ENCODE results near the gene OTP. TPM values are rescaled to one million over a fixed set of nuclear protein-coding genes. Genes with fewer than 3 reads are reported as not detected.

The OTP gene
- total and polyA plus RNA-seq, 8 donors, result not detected

DNA sequence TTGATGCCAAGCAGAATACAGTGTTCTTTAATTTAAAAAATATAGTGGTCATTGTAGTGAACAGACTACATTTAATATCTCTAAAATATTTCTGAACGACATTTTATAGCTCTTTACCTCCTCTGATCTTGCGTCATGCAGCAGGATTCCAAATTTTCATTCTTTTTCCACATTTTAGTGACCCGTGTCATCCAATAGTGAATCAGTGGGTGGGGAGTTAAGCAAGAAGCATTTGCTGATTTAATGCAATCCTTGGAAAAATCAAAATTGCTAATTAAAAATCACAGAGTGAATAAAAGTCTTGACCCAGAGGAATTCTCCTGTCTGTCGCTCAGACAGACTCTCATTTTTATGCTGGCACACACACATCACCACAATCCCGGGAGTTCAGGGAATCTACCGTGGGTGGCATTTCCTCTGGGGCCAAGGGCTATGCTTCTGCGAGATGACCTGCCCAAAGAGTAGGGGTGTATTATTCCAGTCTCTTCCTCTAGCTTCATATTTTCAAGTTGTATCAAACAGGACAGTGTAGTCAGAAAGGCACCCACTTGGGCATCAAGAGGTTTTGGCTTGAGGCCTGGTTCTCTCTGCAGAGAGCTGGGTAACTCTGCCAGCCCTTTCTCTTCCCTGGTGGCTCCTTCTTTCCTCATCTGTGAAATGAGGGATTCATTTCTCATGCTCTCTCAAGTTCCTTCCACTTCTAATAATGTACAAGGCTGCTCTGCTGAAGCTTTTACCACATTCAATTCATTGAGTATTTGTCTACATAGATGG, 24.8 kb upstream of the OTP start:
- H3K27ac ChIP-seq, result no peak overlapping the region
- H3K36me3 ChIP-seq, result no peaks in the 10 kb centered on the region
- H3K27me3 ChIP-seq, result peaks cover 0 to 34% (median 0%) of the 10 kb centered on the region in 3 donors
- intact Hi-C loops (cut with DNase I; ENCODE audit: low total_unique reads), result no loop called here
- WGBS, 5 donors, result 66 to 82% (median 81%) methylated on average over 7 of the region's 7 CpGs
- H3K9me3 ChIP-seq, result no peaks in the 10 kb centered on the region
- H3K4me3 ChIP-seq, result no peak overlapping the region
- no peaks in the 10 kb centered on the region for H3K4me1 ChIP-seq
- DNase-seq, result no peak
- TF ChIP-seq CTCF (IDR thresholded peaks at IDR 0.05) (no peak), POLR2A (IDR thresholded peaks at IDR 0.05) (no peak), POLR2AphosphoS5 (IDR thresholded peaks at IDR 0.05) (no peak), EP300 (IDR thresholded peaks at IDR 0.05) (no peak)

DNA sequence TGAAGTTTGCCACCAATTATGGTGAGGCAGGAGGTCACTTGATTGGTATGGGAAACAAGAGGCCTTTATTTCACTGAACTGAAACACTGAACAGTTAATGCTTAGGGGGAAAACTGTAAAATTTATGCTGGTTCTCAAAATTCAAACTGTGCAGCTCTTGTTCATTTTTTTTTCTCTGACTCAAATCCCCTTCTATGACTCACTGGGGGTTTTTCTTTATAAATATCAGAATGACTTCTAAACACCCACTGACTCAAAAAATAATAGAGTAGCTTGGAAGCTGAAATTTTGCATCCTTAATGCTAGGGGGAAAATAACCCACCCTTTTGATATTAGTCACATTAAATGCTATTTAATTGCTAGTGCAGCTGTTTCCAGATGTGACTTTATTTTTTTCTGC, 24.1 kb upstream of the OTP start:
- TF ChIP-seq POLR2A (IDR thresholded peaks at IDR 0.05), result no peak
- TF ChIP-seq POLR2AphosphoS5 (IDR thresholded peaks at IDR 0.05), result no peak
- no peak for TF ChIP-seq EP300 (IDR thresholded peaks at IDR 0.05)
- TF ChIP-seq CTCF (IDR thresholded peaks at IDR 0.05), result no peak
- H3K36me3 ChIP-seq, result no peaks in the 10 kb centered on the region
- intact Hi-C loops (cut with DNase I; ENCODE audit: low total_unique reads), result no loop called here
- DNase-seq, result no peak
- H3K9me3 ChIP-seq, result peaks cover 0 to 6% (median 0%) of the 10 kb centered on the region in 4 donors
- H3K4me3 ChIP-seq, result no peak overlapping the region
- H3K4me1 ChIP-seq, result no peaks in the 10 kb centered on the region
- no peak overlapping the region for H3K27ac ChIP-seq
- peaks cover 0 to 34% (median 0%) of the 10 kb centered on the region in 3 donors for H3K27me3 ChIP-seq

GRCh38 chr5:77658662-77659061, 20.1 kb upstream of the OTP start:
- Histone ChIP-seq H3K9me3 (peaks cover 0 to 8% (median 2%) of the 10 kb centered on the region in 4 donors), H3K27me3 (peaks cover 0 to 16% (median 0%) of the 10 kb centered on the region in 3 donors), H3K4me3 (no peak overlapping the region), H3K4me1 (no peaks in the 10 kb centered on the region), H3K27ac (no peak overlapping the region), H3K36me3 (no peaks in the 10 kb centered on the region)
- DNase-seq, result no peak
- no peak for TF ChIP-seq CTCF (IDR thresholded peaks at IDR 0.05)
- TF ChIP-seq EP300 (IDR thresholded peaks at IDR 0.05), result no peak
- TF ChIP-seq POLR2AphosphoS5 (IDR thresholded peaks at IDR 0.05), result no peak
- no peak for TF ChIP-seq POLR2A (IDR thresholded peaks at IDR 0.05)
- intact Hi-C loops (cut with DNase I; ENCODE audit: low total_unique reads), result no loop called here

DNA sequence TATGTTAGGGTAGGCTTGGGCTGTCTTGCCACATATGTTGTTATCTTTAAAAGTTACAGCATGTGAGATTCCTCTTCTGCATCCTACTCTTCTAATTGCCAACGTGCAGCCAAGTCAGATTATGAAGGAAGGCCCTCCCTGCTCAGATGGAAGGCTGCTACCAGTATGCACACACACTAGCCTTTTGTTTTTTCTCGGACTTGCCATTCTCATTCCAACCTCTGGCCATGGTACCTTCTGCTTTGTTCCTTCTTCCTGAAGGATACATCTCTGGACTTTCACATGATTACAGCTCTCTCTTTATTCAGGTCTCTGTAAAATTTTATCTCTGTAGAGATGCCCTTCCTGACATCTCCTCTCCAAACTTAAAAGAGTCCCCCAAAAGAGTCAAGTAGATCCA, 12.8 kb upstream of the OTP start:
- Histone ChIP-seq H3K9me3 (peaks cover 0 to 5% (median 0%) of the 10 kb centered on the region in 4 donors), H3K27me3 (peaks cover 0 to 55% (median 1%) of the 10 kb centered on the region in 3 donors), H3K27ac (no peak overlapping the region), H3K36me3 (no peaks in the 10 kb centered on the region), H3K4me1 (no peaks in the 10 kb centered on the region), H3K4me3 (no peak overlapping the region)
- no peak for TF ChIP-seq POLR2AphosphoS5 (IDR thresholded peaks at IDR 0.05)
- TF ChIP-seq CTCF (IDR thresholded peaks at IDR 0.05), result no peak
- TF ChIP-seq POLR2A (IDR thresholded peaks at IDR 0.05), result no peak
- TF ChIP-seq EP300 (IDR thresholded peaks at IDR 0.05), result no peak
- WGBS, 5 donors, result 24 to 47% (median 40%) methylated on average over 2 of the region's 2 CpGs
- intact Hi-C loops (cut with DNase I; ENCODE audit: low total_unique reads), result no loop called here
- no peak for DNase-seq
